ENCODE data around the gene CPVL.

- TF ChIP-seq TAF1 (IDR thresholded peaks at IDR 0.05; ENCODE audit: borderline replicate concordance, low read depth, low read length) (no peak), POLR2AphosphoS5 (IDR thresholded peaks at IDR 0.05; ENCODE audit: low read depth, low read length) (no peak)
Measured at GRCh38 chr7:29013931-29014330, 132.4 kb downstream of the CPVL start.

All from GM12892 (cell line).